Keratinocyte (primary cell): ENCODE results near the gene FAM3B. TPM values are rescaled to one million over a fixed set of nuclear protein-coding genes. Genes with fewer than 3 reads are reported as not detected.

ENCODE experiments used
- DNase-seq: peaks from one replicate; pipeline ENCODE4 v3.0.0-alpha.2; 2011; ENCODE audit warnings: low read depth, missing footprints, low spot score
- FAIRE-seq: peaks from 2 replicates; lab custom pipeline; 2011; peaks lifted over from hg19 to GRCh38; lab: Jason Lieb, UNC
- H2AFZ ChIP-seq: 2 replicates; pipeline ENCODE4 v1.6.0; 2012; ENCODE audit warnings: low read length, control low read depth, inconsistent platforms; ENCODE audit not compliant: control insufficient read depth
- H3K27ac ChIP-seq: 2 replicates; pipeline ENCODE4 v1.5.1; 2011; ENCODE audit warnings: low read length; ENCODE audit not compliant: control insufficient read depth, insufficient read depth
- H3K27me3 ChIP-seq: 3 replicates; pipeline ENCODE4 v1.6.0; 2011; ENCODE audit warnings: low read length; ENCODE audit not compliant: control insufficient read depth, insufficient read depth; ENCODE audit errors: extremely low read depth
- H3K36me3 ChIP-seq, 2 experiments: 2 replicates in 1 of 2; 3 replicates in 1 of 2; pipeline ENCODE4 v1.5.1; 2011; ENCODE audit warnings: low read length in 2 of 2, mild to moderate bottlenecking in 1 of 2; ENCODE audit not compliant: control insufficient read depth in 2 of 2, insufficient read depth in 2 of 2; ENCODE audit errors: extremely low read depth in 1 of 2
- H3K4me1 ChIP-seq: 3 replicates; pipeline ENCODE4 v1.5.1; 2011; ENCODE audit warnings: low read length; ENCODE audit not compliant: control insufficient read depth, insufficient read depth; ENCODE audit errors: extremely low read depth
- H3K4me2 ChIP-seq: 3 replicates; pipeline ENCODE4 v1.6.0; 2011; ENCODE audit warnings: low read depth, low read length; ENCODE audit not compliant: control insufficient read depth, insufficient read depth; ENCODE audit errors: extremely low read depth
- H3K4me3 ChIP-seq, 3 experiments: fragments of 200-600 bp in 1 of 3; sonication (generic) in 1 of 3; 2 replicates in 2 of 3; 3 replicates in 1 of 3; pipeline ENCODE4 v1.5.1; 2011 to 2016; ENCODE audit warnings: low read length in 3 of 3, mild to moderate bottlenecking in 3 of 3, control low read depth in 2 of 3, inconsistent platforms in 1 of 3, low read depth in 1 of 3, mixed read lengths in 1 of 3, mixed run types in 1 of 3, moderate library complexity in 1 of 3; ENCODE audit not compliant: control insufficient read depth in 2 of 3, insufficient read depth in 2 of 3; ENCODE audit errors: extremely low read depth in 1 of 3
- H3K79me2 ChIP-seq: 2 replicates; pipeline ENCODE4 v1.6.0; 2012; ENCODE audit warnings: low read length; ENCODE audit not compliant: control insufficient read depth, insufficient read depth
- H3K9ac ChIP-seq: 3 replicates; pipeline ENCODE4 v1.6.0; 2011; ENCODE audit warnings: low read length; ENCODE audit not compliant: control insufficient read depth, insufficient read depth; ENCODE audit errors: extremely low read depth
- H3K9me1 ChIP-seq: 3 replicates; pipeline ENCODE4 v1.6.0; 2011; ENCODE audit warnings: low read length; ENCODE audit not compliant: control insufficient read depth, insufficient read depth; ENCODE audit errors: extremely low read depth
- H3K9me3 ChIP-seq: 2 replicates; pipeline ENCODE4 v1.5.1; 2012; ENCODE audit warnings: low read depth, low read length; ENCODE audit not compliant: control insufficient read depth
- H4K20me1 ChIP-seq: 3 replicates; pipeline ENCODE4 v1.6.0; 2011; ENCODE audit warnings: low read length; ENCODE audit not compliant: control insufficient read depth, insufficient read depth; ENCODE audit errors: extremely low read depth
- CTCF ChIP-seq, 3 experiments: IDR thresholded peaks in 1 of 3; conservative IDR thresholded peaks in 1 of 3; optimal IDR thresholded peaks in 1 of 3; 2 replicates in 2 of 3; 3 replicates in 1 of 3; pipeline versions ENCODE3 to v1.5.1; 2011; ENCODE audit warnings: low read length in 3 of 3, mild to moderate bottlenecking in 3 of 3, moderate library complexity in 2 of 3, control low read depth in 1 of 3, inconsistent platforms in 1 of 3; ENCODE audit not compliant: insufficient read depth in 2 of 3; ENCODE audit errors: extremely low read depth in 1 of 3
- EZH2 ChIP-seq: IDR thresholded peaks from one replicate; pipeline ENCODE4 v1.6.1; 2012; ENCODE audit warnings: inconsistent platforms, mild to moderate bottlenecking, low read length, moderate library complexity
- dilution Hi-C: fragments of 300-500 bp; cut with MboI; formaldehyde crosslinking; loops from one replicate; pipeline ENCODE4 v1.7.0; 2020; ENCODE audit warnings: low sequenced_read_pairs; ENCODE audit not compliant: extremely low pct_ligation_motif_present
- polyA plus RNA-seq, 5 experiments: library from polyadenylated mRNA; depleted of rRNA in 3 of 5; stranded (reverse) in 3 of 5; stranded (forward) in 1 of 5; unstranded in 1 of 5; fragments of >200 nt; gene quantifications; 1 replicate in 1 of 5; 2 replicates in 3 of 5; 3 replicates in 1 of 5; pipeline versions ENCODE4 v1.2.1 to v1.2.3, GENCODE V29; 2011 to 2012; ENCODE audit warnings: missing spikeins in 2 of 5, low read depth in 1 of 5, low replicate concordance in 1 of 5

The FAM3B gene
- polyA plus RNA-seq, 1 donor (not counting 4 experiments of a cell fraction or from before 2014, with no cell fraction given), result not detected

GRCh38 chr21:41289431-41289830 lies 27.2 kb upstream of the FAM3B start:
- Histone ChIP-seq H3K27me3 (peaks cover 15% of the 10 kb centered on the region), H3K4me2 (no peak overlapping the region)

GRCh38 chr21:41290106-41290799 lies 26.3 kb upstream of the FAM3B start:
- no peak overlapping the region for H2AFZ ChIP-seq
- H3K9me1 ChIP-seq, result no peaks in the 10 kb centered on the region
- FAIRE-seq, result no peak
- no peaks in the 10 kb centered on the region for H4K20me1 ChIP-seq
- peaks cover 9% of the 10 kb centered on the region for H3K4me1 ChIP-seq
- H3K4me3 ChIP-seq, result no peak overlapping the region
- no peak overlapping the region for H3K9ac ChIP-seq
- H3K9me3 ChIP-seq, result no peaks in the 10 kb centered on the region
- no peak for TF ChIP-seq CTCF (optimal IDR thresholded peaks at IDR 0.05 in 1 of 3, IDR thresholded peaks at IDR 0.05 in 1 of 3, conservative IDR thresholded peaks at IDR 0.05 in 1 of 3; ENCODE audit: extremely low read depth in 1 of 3, insufficient read depth in 2 of 3, low read length in 3 of 3)
- TF ChIP-seq EZH2, result no peak
- DNase-seq, result no peak
- dilution Hi-C loops, result no loop called here
- no peaks in the 10 kb centered on the region for H3K79me2 ChIP-seq
- H3K4me2 ChIP-seq, result no peak overlapping the region
- peaks cover 15% of the 10 kb centered on the region for H3K27me3 ChIP-seq
- H3K27ac ChIP-seq, result no peak overlapping the region
- no peaks in the 10 kb centered on the region for H3K36me3 ChIP-seq

More at GRCh38 chr21:41289431-41289830, 27.2 kb upstream of the FAM3B start:
- no peaks in the 10 kb centered on the region for H3K9me3 ChIP-seq
- no peak for FAIRE-seq
- H3K9ac ChIP-seq, result no peak overlapping the region
- TF ChIP-seq EZH2, result no peak
- no peak for TF ChIP-seq CTCF (optimal IDR thresholded peaks at IDR 0.05 in 1 of 3, IDR thresholded peaks at IDR 0.05 in 1 of 3, conservative IDR thresholded peaks at IDR 0.05 in 1 of 3; ENCODE audit: extremely low read depth in 1 of 3, insufficient read depth in 2 of 3, low read length in 3 of 3)
- peaks cover under 1% of the 10 kb centered on the region for H3K4me1 ChIP-seq
- H2AFZ ChIP-seq, result no peak overlapping the region
- H3K4me3 ChIP-seq, result no peak overlapping the region
- H3K27ac ChIP-seq, result no peak overlapping the region
- dilution Hi-C loops, result no loop called here
- no peak for DNase-seq
- H3K79me2 ChIP-seq, result no peaks in the 10 kb centered on the region
- H3K36me3 ChIP-seq, result no peaks in the 10 kb centered on the region
- no peaks in the 10 kb centered on the region for H4K20me1 ChIP-seq
- no peaks in the 10 kb centered on the region for H3K9me1 ChIP-seq
